ENCODE measurements around the gene LRIT1. TPM values are rescaled to one million over a fixed set of nuclear protein-coding genes. Genes with fewer than 3 reads are reported as not detected.
A peak's percentile ranks its signal among the peaks of the same experiment; 100 is the strongest.

Gene LRIT1
- total RNA-seq, 1 experiment from 2014 or later: not detected

DNA sequence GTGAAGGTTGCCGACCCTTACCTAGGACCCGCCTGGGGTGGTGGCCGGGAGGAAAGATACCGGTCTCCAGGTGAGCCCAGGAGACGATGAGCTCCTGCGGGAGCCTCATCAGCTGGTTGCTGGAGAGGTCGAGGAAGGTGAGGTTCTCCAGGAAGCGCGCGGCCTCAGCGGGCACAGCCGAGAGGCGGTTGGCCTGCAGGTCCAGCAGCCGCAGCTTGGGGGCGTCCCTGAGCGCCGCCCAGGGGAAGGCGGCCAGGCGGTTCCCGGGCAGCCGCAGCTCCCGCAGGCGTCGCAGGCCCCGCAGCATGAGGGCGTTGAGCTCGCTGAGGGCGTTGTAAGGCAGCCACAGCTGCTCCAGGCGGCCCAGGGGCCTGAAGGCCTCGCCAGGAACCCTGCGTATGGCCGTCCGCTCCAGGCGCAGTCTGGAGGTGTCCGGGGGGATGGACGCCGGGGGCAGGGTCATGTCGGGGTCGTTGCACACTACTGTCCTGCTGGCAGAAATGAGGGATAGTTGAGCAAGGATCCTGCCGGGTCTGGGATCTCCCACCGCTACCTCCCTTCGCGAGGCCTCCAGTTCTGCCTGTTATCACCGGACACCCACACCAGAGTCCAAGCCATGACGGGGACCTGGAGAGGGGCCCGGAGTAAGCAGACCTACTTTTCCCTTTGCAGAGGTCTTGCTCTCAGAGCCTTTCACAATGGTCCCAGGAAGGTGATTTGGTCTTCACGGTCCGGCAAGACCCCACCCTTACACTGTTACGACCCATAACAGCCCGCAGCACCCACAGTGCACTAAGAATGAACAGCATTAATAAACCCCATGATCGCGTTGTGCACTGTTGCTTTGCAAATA lies 3.9 kb downstream of the LRIT1 start:
- intact Hi-C loops (cut with micrococcal nuclease): no loop called here
- POLR2A ChIA-PET: no interaction called here
- no peak for DNase-seq (ENCODE audit: low read depth, low spot score)

DNA sequence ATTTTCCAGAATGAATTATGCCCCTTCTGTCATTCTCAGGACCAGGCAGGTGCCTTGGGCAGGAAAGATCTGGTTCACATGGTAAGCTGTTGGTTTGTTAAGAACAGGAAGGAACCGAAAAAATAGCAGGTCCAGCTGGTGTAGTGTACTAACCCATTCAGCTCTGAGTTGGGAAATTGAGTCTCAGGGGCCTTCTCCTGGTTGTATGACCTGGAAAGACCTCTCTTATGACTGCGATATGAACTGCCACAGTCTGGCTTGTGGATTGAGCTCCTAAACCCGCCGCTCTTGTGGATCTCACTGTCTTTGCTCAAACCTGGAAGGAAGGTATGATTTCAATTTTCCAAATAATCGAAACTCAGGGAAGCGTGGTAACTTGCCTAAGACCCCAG lies 4.5 kb downstream of the LRIT1 start:
- Histone ChIP-seq H3K9ac (ENCODE audit: low read length) (no peak overlapping the region), H4K20me1 (ENCODE audit: insufficient read depth) (no peaks in the 10 kb centered on the region), H3K4me2 (ENCODE audit: low read length) (no peak overlapping the region), H3K36me3 (ENCODE audit: control insufficient read depth in 1 of 2, insufficient read depth in 2 of 2, low read length in 2 of 2) (no peaks in the 10 kb centered on the region), H3K9me2 (ENCODE audit: insufficient read depth) (no peaks in the 10 kb centered on the region), H3K27me3 (ENCODE audit: insufficient read depth, low read length) (no peaks in the 10 kb centered on the region; the same call in 1 of the 2 replicates), H3K9me3 (ENCODE audit: control insufficient read depth in 1 of 2, insufficient read depth in 1 of 2, low read depth in 1 of 2, low read length in 2 of 2) (no peaks in the 10 kb centered on the region), H3K79me2 (ENCODE audit: insufficient read depth, low read length) (no peaks in the 10 kb centered on the region), H2AFZ (ENCODE audit: low read depth, low read length, poor library complexity, severe bottlenecking) (no peak overlapping the region), H3K4me1 (ENCODE audit: control insufficient read depth in 1 of 2, insufficient read depth in 2 of 2, low read length in 2 of 2) (no peaks in the 10 kb centered on the region), H3K27ac (ENCODE audit: low read depth, low read length) (no peak overlapping the region), H3K4me3 (replicated peaks in 1 of 2; ENCODE audit: low read depth in 1 of 2, low read length in 2 of 2) (no peak overlapping the region)
- RAD21 ChIA-PET (ENCODE audit: low non-redundant PET in 1 of 2, low total read pairs in 2 of 2, uncharacterized antibody in 2 of 2, unreplicated experiment in 2 of 2): no interaction called here
- CTCF ChIA-PET: interaction anchor here (1.2 kb wide), 1 partner anchor 20 kb away, joined by 4 read pairs; no protein-coding TSS in a partner anchor
- DNase-seq (ENCODE audit: low read depth, low spot score) (no peak), ATAC-seq (no peak)
- BruUV-seq (replicated peaks): no TSS peak
- POLR2A ChIA-PET: no interaction called here
- TF ChIP-seq CBX3 (IDR thresholded peaks at IDR 0.05; ENCODE audit: low read depth) (no peak), EGR1 (IDR thresholded peaks at IDR 0.05; ENCODE audit: low read depth) (no peak)
- intact Hi-C loops (cut with micrococcal nuclease): no loop called here

More for the DNA sequence above, 3.9 kb downstream of the LRIT1 start:
- Histone ChIP-seq H3K4me1 (ENCODE audit: control insufficient read depth in 1 of 2, insufficient read depth in 2 of 2, low read length in 2 of 2) (no peaks in the 10 kb centered on the region), H2AFZ (ENCODE audit: low read depth, low read length, poor library complexity, severe bottlenecking) (no peak overlapping the region), H3K36me3 (ENCODE audit: control insufficient read depth in 1 of 2, insufficient read depth in 2 of 2, low read length in 2 of 2) (no peaks in the 10 kb centered on the region), H3K27me3 (ENCODE audit: insufficient read depth, low read length) (no peaks in the 10 kb centered on the region; the same call in 1 of the 2 replicates), H3K9me3 (ENCODE audit: control insufficient read depth in 1 of 2, insufficient read depth in 1 of 2, low read depth in 1 of 2, low read length in 2 of 2) (no peaks in the 10 kb centered on the region), H4K20me1 (ENCODE audit: insufficient read depth) (no peaks in the 10 kb centered on the region), H3K79me2 (ENCODE audit: insufficient read depth, low read length) (no peaks in the 10 kb centered on the region), H3K27ac (ENCODE audit: low read depth, low read length) (no peak overlapping the region), H3K4me2 (ENCODE audit: low read length) (no peak overlapping the region), H3K4me3 (replicated peaks in 1 of 2; ENCODE audit: low read depth in 1 of 2, low read length in 2 of 2) (no peak overlapping the region), H3K9me2 (ENCODE audit: insufficient read depth) (no peaks in the 10 kb centered on the region), H3K9ac (ENCODE audit: low read length) (no peak overlapping the region)
- ChIA-PET RAD21 (ENCODE audit: low non-redundant PET in 1 of 2, low total read pairs in 2 of 2, uncharacterized antibody in 2 of 2, unreplicated experiment in 2 of 2) (no interaction called here), CTCF (interaction anchor here (1.2 kb wide), 1 partner anchor 19 kb away, joined by 4 read pairs; no protein-coding TSS in a partner anchor)
- ATAC-seq: peak; percentile 77
- no TSS peak for BruUV-seq (replicated peaks)
- TF ChIP-seq POLR2AphosphoS5 (IDR thresholded peaks at IDR 0.05; ENCODE audit: low read depth, low read length) (no peak), POLR2A (IDR thresholded peaks at IDR 0.05; ENCODE audit: borderline replicate concordance, extremely low read depth, insufficient read depth, insufficient read length) (no peak), YY1 (IDR thresholded peaks at IDR 0.05; ENCODE audit: extremely low read depth, insufficient replicate concordance, low read depth, low read length) (no peak)
- TF ChIP-seq, protein P1, sequence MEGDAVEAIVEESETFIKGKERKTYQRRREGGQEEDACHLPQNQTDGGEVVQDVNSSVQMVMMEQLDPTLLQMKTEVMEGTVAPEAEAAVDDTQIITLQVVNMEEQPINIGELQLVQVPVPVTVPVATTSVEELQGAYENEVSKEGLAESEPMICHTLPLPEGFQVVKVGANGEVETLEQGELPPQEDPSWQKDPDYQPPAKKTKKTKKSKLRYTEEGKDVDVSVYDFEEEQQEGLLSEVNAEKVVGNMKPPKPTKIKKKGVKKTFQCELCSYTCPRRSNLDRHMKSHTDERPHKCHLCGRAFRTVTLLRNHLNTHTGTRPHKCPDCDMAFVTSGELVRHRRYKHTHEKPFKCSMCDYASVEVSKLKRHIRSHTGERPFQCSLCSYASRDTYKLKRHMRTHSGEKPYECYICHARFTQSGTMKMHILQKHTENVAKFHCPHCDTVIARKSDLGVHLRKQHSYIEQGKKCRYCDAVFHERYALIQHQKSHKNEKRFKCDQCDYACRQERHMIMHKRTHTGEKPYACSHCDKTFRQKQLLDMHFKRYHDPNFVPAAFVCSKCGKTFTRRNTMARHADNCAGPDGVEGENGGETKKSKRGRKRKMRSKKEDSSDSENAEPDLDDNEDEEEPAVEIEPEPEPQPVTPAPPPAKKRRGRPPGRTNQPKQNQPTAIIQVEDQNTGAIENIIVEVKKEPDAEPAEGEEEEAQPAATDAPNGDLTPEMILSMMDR (IDR thresholded peaks at IDR 0.05 in 2 of 3, conservative IDR thresholded peaks at IDR 0.05 in 1 of 3; ENCODE audit: borderline replicate concordance in 1 of 3, insufficient read depth in 1 of 3, low read depth in 2 of 3, low read length in 2 of 3): peak in 2 of 3 experiments; percentile 42 to 54; a peak in 4 of 6 replicates

Data from HCT116 (cell line).